Liver (tissue), 3 donors: Measurements from ENCODE around the gene CPED1.

Experiments used
- CTCF ChIP-seq: fragments of 150-350 bp; IDR thresholded peaks from 2 replicates; pipeline ENCODE4 v1.5.1; 2017; ENCODE audit warnings: improper control_type of control experiment, low read depth, low read length; ENCODE audit not compliant: missing input control
- EGR1 ChIP-seq, 2 donors: IDR thresholded peaks; 2 replicates each; pipeline ENCODE4 v1.6.1; 2016 to 2018; ENCODE audit warnings: antibody characterized with exemption in 2 of 2, low read depth in 2 of 2
- JUND ChIP-seq, 2 donors: IDR thresholded peaks; 2 replicates each; pipeline ENCODE4 v1.6.1; 2016; ENCODE audit warnings: antibody characterized with exemption in 2 of 2
- RAD21 ChIP-seq, 2 donors: IDR thresholded peaks; 2 replicates each; pipeline ENCODE4 v1.6.1; 2016; ENCODE audit warnings: antibody characterized with exemption in 2 of 2, mild to moderate bottlenecking in 2 of 2
- TAF1 ChIP-seq: conservative IDR thresholded peaks from 2 replicates; pipeline ENCODE4 v1.6.1; 2016; ENCODE audit warnings: antibody characterized with exemption, mild to moderate bottlenecking
- YY1 ChIP-seq: IDR thresholded peaks from 2 replicates; pipeline ENCODE4 v1.6.1; 2016; ENCODE audit warnings: antibody characterized with exemption, mild to moderate bottlenecking
- TF ChIP-seq, protein P1 (sequence below): IDR thresholded peaks from 2 replicates; pipeline ENCODE4 v1.6.1; 2016; ENCODE audit warnings: antibody characterized with exemption
- TF ChIP-seq, protein P2 (sequence below): IDR thresholded peaks from 2 replicates; pipeline ENCODE4 v1.6.1; 2016; ENCODE audit warnings: antibody characterized with exemption, mild to moderate bottlenecking
- donor health status: healthy.
- donor health status: healthy.

DNA sequence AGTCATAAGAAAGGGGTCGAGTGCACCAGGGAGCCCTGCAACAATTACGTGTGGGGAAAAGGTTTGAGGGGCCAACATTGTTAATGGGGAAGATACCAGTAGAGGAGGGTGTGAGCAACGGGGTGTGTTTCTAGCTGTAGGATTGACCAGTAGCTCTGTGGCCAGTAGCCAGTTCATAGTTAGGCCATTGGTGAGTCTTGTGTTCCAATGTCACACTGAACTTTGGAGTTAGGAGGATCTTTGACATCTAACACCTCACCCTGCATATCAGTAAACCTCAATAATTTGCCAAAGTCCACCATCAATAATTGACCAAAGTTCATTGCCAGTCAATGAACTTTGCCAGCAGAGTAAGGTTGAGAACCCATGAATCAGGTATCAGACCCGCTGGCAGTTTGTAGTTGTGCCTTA, 168.8 kb downstream of the CPED1 start:
- TF ChIP-seq EGR1 (IDR thresholded peaks at IDR 0.05; ENCODE audit: low read depth in 2 of 2) (peak in 1 of 2 donors; percentile 68), CTCF (no peak), TAF1 (no peak), JUND (IDR thresholded peaks at IDR 0.05) (peak; percentile 92 to 94), RAD21 (IDR thresholded peaks at IDR 0.05) (peak; percentile 59 to 61), YY1 (peak; percentile 87)
- TF ChIP-seq, protein P1, sequence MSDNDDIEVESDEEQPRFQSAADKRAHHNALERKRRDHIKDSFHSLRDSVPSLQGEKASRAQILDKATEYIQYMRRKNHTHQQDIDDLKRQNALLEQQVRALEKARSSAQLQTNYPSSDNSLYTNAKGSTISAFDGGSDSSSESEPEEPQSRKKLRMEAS, result peak; percentile 81
- TF ChIP-seq, protein P2, sequence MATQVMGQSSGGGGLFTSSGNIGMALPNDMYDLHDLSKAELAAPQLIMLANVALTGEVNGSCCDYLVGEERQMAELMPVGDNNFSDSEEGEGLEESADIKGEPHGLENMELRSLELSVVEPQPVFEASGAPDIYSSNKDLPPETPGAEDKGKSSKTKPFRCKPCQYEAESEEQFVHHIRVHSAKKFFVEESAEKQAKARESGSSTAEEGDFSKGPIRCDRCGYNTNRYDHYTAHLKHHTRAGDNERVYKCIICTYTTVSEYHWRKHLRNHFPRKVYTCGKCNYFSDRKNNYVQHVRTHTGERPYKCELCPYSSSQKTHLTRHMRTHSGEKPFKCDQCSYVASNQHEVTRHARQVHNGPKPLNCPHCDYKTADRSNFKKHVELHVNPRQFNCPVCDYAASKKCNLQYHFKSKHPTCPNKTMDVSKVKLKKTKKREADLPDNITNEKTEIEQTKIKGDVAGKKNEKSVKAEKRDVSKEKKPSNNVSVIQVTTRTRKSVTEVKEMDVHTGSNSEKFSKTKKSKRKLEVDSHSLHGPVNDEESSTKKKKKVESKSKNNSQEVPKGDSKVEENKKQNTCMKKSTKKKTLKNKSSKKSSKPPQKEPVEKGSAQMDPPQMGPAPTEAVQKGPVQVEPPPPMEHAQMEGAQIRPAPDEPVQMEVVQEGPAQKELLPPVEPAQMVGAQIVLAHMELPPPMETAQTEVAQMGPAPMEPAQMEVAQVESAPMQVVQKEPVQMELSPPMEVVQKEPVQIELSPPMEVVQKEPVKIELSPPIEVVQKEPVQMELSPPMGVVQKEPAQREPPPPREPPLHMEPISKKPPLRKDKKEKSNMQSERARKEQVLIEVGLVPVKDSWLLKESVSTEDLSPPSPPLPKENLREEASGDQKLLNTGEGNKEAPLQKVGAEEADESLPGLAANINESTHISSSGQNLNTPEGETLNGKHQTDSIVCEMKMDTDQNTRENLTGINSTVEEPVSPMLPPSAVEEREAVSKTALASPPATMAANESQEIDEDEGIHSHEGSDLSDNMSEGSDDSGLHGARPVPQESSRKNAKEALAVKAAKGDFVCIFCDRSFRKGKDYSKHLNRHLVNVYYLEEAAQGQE, result peak; percentile 80
